ENCODE results near the gene ELF3.
"Not testable (repeated sequence)": the region's sequence is repeated elsewhere in the genome, so short reads cannot be mapped to it uniquely, and the experiment has no call there.

- TF ChIP-seq EZH2 (IDR thresholded peaks at IDR 0.05); FOXP2 (optimal IDR thresholded peaks at IDR 0.05; ENCODE audit: control extremely low read depth, extremely low read length, insufficient read depth): not testable (repeated sequence)
These were observed 51.4 kb downstream of the ELF3 start for GRCh38 chr1:202061787-202062186.

Measured in SK-N-MC (cell line).